Erythroblast (primary cell): ENCODE data around the gene TPK1.

ENCODE experiments used
- GATA1 ChIP-seq: IDR thresholded peaks from 2 replicates; pipeline ENCODE4 v1.6.1; 2011; ENCODE audit warnings: low read depth, mild to moderate bottlenecking, control low read depth, low read length, moderate library complexity
- POLR2A ChIP-seq: IDR thresholded peaks from 2 replicates; pipeline ENCODE4 v1.6.1; 2011; ENCODE audit warnings: mild to moderate bottlenecking, low read length

- TF ChIP-seq POLR2A (no peak), GATA1 (no peak)
These were observed 9.6 kb downstream of the TPK1 start for GRCh38 chr7:144826208-144826607.
